Choroid plexus epithelial cell (primary cell): Measurements from ENCODE around the gene RNF113B.

Experiments
- DNase-seq: peaks from one replicate; pipeline ENCODE4 v3.0.0-alpha.2; 2010; ENCODE audit warnings: low read depth
- H3K4me3 ChIP-seq: 2 replicates; pipeline ENCODE4 v1.5.1; 2011; ENCODE audit warnings: low read depth, mild to moderate bottlenecking, control low read depth, low read length, moderate library complexity
- TF ChIP-seq, protein P1 (sequence below): conservative IDR thresholded peaks from 2 replicates; pipeline ENCODE4 v1.5.1; 2011; ENCODE audit warnings: low read depth, mild to moderate bottlenecking, control low read depth, inconsistent platforms, low read length, moderate library complexity

Gene RNF113B

GRCh38 chr13:98169331-98169730 lies 7.7 kb downstream of the RNF113B start:
- no peak for DNase-seq
- TF ChIP-seq, protein P1, sequence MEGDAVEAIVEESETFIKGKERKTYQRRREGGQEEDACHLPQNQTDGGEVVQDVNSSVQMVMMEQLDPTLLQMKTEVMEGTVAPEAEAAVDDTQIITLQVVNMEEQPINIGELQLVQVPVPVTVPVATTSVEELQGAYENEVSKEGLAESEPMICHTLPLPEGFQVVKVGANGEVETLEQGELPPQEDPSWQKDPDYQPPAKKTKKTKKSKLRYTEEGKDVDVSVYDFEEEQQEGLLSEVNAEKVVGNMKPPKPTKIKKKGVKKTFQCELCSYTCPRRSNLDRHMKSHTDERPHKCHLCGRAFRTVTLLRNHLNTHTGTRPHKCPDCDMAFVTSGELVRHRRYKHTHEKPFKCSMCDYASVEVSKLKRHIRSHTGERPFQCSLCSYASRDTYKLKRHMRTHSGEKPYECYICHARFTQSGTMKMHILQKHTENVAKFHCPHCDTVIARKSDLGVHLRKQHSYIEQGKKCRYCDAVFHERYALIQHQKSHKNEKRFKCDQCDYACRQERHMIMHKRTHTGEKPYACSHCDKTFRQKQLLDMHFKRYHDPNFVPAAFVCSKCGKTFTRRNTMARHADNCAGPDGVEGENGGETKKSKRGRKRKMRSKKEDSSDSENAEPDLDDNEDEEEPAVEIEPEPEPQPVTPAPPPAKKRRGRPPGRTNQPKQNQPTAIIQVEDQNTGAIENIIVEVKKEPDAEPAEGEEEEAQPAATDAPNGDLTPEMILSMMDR = no peak
- no peak overlapping the region for H3K4me3 ChIP-seq

GRCh38 chr13:98162935-98163334 lies 14.1 kb downstream of the RNF113B start:
- TF ChIP-seq, protein P1 = no peak
- H3K4me3 ChIP-seq = no peak overlapping the region
- DNase-seq = no peak

GRCh38 chr13:98158172-98158899 lies 18.7 kb downstream of the RNF113B start:
- DNase-seq = no peak
- TF ChIP-seq, protein P1 = no peak
- no peak overlapping the region for H3K4me3 ChIP-seq

DNA sequence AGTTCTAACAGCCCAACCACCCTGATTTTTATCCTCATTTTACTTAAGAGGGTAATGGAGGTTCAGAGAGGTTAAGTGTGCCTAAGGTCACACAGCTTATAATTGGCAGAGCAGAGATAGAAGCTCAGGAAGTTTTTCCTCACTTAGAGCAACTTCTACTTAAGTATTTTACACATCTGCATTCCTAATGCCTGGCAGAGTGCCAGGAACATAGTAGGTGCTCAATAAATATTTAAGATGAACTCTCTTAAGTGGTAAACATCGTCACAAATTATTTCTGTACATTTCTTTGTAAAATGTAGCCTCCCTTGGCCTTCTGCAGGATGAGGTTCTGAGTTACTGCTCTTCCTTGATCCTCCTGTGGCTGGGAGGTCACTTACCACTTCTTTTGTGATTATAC lies 19.5 kb downstream of the RNF113B start:
- DNase-seq = no peak
- no peak overlapping the region for H3K4me3 ChIP-seq
- TF ChIP-seq, protein P1 = no peak

- no peak overlapping the region for H3K4me3 ChIP-seq
- no peak for DNase-seq
- TF ChIP-seq, protein P1 = no peak
Measured at GRCh38 chr13:98157188-98157587, 19.9 kb downstream of the RNF113B start.

DNA sequence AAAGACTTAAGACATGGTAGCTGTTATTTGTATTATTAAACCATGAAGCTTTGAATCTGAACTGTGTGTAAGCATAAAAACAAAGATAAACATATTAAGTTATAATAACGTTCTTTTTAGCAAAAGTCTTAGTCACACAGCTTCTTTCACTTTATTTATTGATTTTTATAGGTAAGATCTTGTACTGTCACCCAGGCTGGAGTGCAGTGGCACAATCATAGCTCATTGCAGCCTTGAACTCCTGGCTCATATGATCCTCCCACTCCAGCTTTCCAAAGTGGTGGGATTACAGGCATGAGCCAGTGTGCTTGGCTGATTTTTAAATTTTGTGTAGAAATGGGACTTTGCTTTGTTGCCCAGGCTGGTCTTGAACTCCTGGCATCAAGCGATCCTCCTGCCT lies 20.8 kb downstream of the RNF113B start:
- no peak overlapping the region for H3K4me3 ChIP-seq
- DNase-seq = no peak
- TF ChIP-seq, protein P1 = no peak

DNA sequence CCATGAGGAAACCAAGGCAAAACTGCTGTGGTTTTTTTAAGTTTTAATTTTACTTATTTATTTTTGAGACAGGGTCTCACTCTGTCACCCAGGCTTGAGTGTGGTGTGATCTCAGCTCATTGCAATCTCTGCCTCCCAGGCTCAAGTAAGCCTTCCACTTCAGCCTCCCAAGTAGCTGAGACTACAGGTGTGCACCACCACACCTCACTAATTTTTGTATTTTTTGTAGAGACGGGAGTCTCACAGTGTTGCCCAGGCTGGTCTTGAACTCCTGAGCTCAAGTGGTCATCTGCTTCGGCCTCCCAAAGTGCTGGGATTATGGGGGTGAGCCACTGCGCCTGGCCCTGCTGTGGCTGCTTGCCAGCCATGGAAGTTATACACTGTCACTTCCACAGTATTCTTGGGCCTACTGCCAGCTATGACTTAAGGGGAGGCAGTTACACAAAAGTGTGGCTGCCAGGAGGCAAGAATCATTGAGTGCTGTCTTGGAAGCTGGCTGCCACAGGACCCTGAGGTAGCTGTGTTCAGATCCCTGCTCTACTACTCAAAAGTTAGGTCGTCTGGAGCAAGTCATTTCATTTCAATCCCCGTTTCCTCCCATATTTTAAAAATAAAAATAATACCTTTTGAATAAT lies 21.5 kb downstream of the RNF113B start:
- no peak overlapping the region for H3K4me3 ChIP-seq
- peak; percentile 72 for DNase-seq
- TF ChIP-seq, protein P1 = no peak
